ENCODE results near the gene TPST1. TPM values are rescaled to one million over a fixed set of nuclear protein-coding genes. Genes with fewer than 3 reads are reported as not detected.

The TPST1 gene
- total and polyA plus RNA-seq, 2 of the 8 experiments (the other 6 are each of a cell fraction or from before 2014, with no cell fraction given), result 8.2 to 18.4 TPM

DNA sequence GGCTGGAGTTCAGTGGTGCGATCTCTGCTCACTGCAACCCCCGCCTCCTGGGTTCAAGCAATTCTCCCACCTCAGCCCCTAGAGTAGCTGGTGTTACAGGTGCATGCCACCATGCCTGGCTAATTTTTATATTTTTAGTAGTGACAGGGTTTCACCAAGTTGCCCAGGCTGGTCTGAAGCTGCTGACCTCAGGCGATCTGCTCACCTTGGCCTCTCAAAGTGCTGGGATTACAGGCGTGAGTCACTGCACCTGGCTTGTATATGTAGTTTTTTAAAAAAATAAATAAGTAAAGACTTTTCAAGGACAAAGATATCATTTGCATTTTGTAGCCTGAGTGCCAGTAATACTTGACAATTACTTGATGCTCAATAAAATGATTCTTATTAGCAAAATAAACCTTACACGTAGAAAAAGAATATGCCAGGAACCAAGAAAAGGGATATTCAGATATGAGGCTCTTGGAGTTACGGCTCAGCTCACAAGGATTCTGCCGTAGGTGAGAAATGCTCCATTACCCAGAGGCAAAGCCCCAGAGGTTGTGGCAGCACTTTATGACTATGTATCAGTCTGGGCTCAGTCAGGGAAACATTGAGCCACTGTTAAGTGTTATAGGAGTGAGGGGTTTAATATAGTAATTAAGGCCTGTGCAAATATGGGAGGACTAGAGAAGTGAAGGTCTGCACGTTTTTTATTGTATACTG is 98.5 kb downstream of the TPST1 start (continued):
- TF ChIP-seq TAF7 (optimal IDR thresholded peaks at IDR 0.05; ENCODE audit: borderline replicate concordance, low read depth, low read length) (no peak), HDAC2 (IDR thresholded peaks at IDR 0.05; ENCODE audit: borderline replicate concordance in 1 of 2, low read depth in 2 of 2, low read length in 2 of 2) (no peak), TBP (IDR thresholded peaks at IDR 0.05; ENCODE audit: low read depth, low read length) (no peak), MAFK (IDR thresholded peaks at IDR 0.05; ENCODE audit: low read depth, low read length) (no peak), CHD2 (IDR thresholded peaks at IDR 0.05; ENCODE audit: low read length) (no peak), TAF1 (IDR thresholded peaks at IDR 0.05; ENCODE audit: low read depth, low read length) (no peak), KDM4A (IDR thresholded peaks at IDR 0.05; ENCODE audit: low read depth, low read length, severe bottlenecking) (no peak), RAD21 (IDR thresholded peaks at IDR 0.05 in 1 of 2, conservative IDR thresholded peaks at IDR 0.05 in 1 of 2; ENCODE audit: low read depth in 2 of 2, low read length in 2 of 2) (no peak)

All from H1 (cell line).